Prostate gland (tissue), 2 donors: ENCODE data around the gene CT47C1.
"Not testable (repeated sequence)": the region's sequence is repeated elsewhere in the genome, so short reads cannot be mapped to it uniquely, and the experiment has no call there.

Source experiments
- CTCF ChIP-seq, 4 experiments: fragments of 200-600 bp in 2 of 4; fragments of 450-650 bp in 2 of 4; sonication (generic) in 2 of 4; IDR thresholded peaks; 1 replicate in 3 of 4; 2 replicates in 1 of 4; pipeline ENCODE4 v1.5.1; 2016 to 2019; ENCODE audit warnings: antibody characterized with exemption in 4 of 4, mild to moderate bottlenecking in 2 of 4, moderate library complexity in 2 of 4
- POLR2A ChIP-seq: fragments of 450-650 bp; IDR thresholded peaks from one replicate; pipeline ENCODE4 v1.6.1; 2016; ENCODE audit warnings: antibody characterized with exemption, mild to moderate bottlenecking

- not testable (repeated sequence) for TF ChIP-seq CTCF (IDR thresholded peaks at IDR 0.05); POLR2A
Measured at GRCh38 chrX:119029656-119030055, 43.1 kb upstream of the CT47C1 start.
